NT2/D1 (cell line): Measurements from ENCODE around the gene MICAL2.

Source experiments
- YY1 ChIP-seq: IDR thresholded peaks from 2 replicates; pipeline ENCODE4 v1.6.1; 2011; ENCODE audit not compliant: insufficient read length, insufficient read depth
- ZNF274 ChIP-seq: IDR thresholded peaks from 2 replicates; pipeline ENCODE4 v1.6.1; 2011; ENCODE audit warnings: mild to moderate bottlenecking, low read depth, low read length

DNA sequence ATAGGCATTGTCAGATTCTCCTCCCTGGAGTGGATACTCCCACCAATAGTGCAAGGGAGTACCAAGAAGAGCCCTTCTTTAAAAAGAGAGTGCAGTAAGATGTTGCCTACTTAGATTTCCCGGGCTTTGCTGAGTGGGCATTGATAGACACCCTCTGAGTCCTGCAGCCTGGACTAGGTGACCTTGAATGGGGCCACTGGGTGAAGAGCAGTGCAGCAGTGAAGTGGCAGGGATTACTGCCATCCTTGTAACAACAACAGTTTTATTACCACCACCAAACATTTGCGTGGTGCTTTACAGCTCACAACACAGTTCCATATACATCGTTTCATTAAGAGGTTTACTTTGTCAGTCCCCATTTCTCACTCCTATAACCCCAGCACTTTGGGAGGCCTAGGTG lies 59.4 kb downstream of the MICAL2 start:
- TF ChIP-seq YY1: no peak
- TF ChIP-seq ZNF274: no peak
